SK-N-DZ (cell line): ENCODE data around the gene CHST3.

Experiments
- DNase-seq: peaks from one replicate; pipeline ENCODE4 v3.0.0-alpha.2; 2015; ENCODE audit warnings: low spot score

The CHST3 gene

DNA sequence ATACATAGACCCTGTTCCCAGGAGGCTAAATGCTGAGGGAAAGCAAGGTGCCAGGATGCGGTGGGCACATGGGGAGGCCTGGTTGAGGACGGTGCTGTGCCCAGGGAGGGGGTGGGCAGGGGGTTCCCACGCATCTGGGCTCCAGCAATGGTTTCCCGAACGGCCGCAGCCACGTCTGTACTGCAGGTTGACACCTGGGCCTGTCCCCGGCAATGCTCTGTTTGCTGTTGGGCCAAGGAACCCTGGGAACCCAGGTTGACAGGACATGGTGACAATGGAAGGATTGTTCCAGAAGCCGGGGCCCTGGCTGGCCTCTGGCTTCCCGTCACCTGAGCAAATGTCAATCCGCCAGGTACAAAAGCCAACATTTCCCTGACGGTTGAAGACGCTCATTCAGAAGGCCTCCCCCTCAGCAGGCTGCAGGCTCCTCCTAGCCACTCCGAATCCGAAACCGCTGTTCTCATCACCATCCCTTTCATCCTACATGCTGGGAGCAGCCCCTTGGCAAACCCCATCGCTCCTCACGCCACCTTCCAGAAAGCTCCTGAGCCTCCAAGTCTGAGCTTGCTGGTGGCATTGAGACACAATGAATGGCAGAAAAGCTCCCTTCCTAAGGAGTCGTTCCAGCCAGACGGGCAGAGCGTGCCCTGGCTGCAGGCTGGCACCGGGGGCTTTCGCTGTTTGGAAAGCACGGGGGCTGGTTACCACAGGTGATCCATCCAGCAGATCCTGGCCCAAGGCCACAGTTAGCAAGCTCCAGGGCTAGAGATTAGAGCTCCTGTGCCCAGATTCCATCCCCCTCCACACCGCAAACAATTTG lies 92.9 kb downstream of the CHST3 start:
- DNase-seq: no peak

DNA sequence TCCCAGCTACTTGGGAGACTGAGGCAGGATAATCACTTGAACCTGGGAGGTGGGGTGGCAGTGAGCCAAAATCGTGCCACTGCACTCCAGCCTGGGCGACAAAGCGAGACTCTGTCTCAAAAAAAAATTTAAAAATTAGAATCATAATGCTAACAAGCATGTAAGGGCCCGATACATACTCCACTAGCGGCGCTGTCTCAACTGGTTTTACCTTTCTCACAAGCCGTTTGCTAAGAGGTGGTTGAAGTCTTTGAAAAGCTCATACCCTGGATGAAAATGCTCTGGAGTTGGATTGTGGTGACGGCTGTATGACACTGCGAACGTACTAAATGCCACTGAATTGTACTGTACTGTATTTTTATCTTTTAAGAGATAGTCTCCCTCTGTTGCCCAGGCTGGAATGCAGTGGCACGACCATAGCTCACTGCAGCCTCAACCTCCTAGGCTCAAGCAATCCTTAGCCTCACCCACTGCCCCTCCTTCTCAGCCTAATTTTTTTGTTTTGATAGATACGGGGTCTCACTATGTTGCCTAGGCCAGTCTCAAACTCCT lies 94.2 kb downstream of the CHST3 start:
- no peak for DNase-seq

DNA sequence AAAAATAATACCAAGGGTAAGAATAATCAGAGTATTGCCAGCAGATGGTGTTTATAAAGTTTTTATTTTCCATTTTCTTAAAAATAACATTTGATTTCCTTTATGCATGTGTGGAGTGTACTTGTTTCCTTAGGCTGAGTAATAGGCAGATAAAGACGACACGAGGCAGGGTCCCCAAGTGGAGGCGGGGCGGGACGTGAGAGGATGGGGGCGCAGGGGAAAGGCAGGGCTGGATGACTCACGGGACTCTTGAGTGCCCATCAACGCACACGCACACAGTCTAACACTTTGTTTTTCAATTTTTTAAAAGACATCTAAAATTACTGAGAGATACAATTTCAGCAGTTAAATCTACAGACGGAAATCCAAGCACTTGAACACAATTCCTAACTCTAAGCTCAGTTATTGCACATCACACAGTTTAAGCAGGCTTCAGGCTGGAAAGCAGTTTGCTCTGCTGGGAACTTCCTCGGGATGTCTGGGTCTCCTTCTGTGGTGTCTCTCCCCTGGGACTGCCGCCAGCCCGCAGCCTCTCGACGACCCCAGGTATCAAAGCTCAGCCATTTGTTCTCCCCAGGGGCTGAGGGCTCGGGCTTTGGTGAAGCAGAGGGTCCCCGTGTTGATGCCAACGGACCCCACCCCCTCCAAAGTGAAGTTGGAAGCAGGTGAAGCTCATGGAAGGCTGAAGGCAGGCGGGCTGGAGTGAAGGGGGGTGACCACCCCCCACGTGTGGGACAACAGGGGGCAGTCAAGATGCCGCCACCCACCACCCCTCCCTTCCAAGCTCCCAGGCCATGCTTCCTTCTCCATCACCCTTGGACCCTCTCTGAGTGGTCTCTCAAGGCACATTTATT lies 95.0 kb downstream of the CHST3 start:
- no peak for DNase-seq

DNA sequence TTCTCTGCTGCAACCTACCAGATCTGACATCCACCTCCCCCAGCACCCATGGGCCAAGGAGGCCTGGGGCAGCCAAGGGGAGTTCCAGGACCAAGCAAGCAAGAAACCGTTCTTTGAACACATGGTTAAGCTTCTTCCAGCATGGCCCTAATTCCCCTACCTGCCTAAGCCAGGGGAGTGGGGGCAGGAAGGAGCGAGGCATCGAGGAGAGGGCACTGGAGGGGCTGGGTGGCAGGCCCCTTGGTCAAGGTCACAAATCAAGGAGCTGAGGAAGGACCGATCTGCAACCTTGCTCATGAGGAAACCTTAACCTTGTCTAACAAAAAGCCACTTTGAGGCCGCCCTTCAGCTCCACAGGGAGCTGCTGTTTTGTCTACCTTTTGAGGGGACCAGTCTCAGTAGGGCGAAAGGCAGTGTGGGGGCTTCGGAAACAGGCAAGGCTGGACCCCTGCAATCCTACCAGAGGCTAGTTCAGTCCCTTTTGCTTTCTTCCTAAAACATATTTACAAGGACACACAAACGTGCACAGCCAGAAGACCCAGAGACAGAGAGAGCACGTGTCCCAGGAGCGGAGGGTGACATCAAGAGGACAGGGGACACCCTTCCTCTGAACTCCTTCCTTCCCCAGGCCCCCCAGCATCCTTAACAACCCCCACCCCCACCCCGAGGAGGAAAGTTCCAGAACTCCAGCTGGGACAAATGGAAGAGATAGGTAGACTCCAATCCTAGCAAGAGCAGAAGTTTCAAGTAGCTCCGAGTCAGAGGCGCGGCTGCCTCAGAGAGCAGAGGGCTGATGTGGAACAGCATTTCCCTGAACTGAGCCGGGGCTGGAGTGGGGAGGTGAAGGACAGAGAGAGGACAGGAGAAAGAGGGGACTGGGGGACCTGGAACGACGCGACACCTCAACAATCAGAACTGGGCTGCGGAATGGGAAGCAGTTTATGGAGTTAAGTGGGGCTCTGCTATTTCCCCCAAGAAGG lies 95.9 kb downstream of the CHST3 start:
- no peak for DNase-seq

DNA sequence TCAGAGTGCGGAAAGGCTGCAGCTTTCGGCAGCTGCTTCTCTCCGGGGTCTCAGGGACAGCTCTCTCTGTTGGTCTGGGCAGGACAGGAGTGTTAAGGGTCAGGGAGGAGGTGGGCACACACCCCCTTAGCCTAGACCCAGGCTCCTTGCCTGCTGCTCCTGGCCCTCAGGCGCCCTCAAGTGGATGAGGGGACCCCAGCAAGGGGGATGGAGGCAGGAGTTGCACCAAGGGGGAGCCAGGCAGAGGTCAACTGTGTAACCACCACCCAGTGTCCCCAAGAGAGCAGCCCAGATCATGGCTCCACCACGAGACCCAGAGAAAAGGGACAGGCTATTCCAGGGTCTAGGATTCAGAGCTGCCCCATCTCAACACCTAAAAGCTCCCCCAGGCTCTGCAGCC lies 97.3 kb downstream of the CHST3 start:
- peak; percentile 28 for DNase-seq

DNA sequence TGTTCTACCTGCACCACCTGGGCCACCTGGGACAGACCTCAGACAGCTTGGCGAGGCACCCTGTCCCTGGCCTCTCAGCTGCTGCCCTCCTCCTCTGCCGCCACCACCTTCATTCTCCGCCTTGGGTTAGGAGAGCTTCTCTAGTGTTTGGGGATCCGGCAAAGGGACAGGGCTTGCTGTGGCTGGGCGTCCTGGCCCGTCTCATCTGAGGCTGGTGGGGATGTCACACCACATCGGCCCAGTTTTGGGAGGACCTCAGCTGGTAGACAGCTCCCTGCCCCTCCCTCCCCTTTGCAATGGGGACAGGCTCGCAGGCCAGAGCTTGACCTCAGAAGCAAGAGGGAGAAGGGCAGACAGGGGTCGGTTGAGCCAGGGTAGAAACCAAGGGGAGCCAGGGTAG lies 97.7 kb downstream of the CHST3 start:
- no peak for DNase-seq

DNA sequence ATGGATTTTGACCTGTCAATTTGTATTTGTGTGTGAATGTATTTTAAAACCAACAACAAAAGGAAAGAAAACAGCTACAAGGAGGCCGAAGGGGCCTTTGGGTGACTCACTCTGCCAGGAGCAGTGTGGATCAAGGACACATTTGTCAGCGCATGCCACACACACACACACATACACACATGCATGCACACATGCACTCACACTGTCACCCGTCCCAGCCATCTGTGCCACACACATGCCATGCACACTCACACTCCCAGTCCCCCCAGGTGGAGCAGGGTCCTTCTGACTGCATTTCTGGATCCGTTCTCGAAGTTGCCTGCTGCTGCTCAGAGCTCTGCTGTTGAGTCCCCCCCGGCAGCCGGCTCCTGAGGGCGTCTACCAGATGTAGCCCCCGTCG lies 98.2 kb downstream of the CHST3 start:
- DNase-seq: no peak
